Bronchial epithelial cell (primary cell): ENCODE results near the gene ALDOC. TPM values are rescaled to one million over a fixed set of nuclear protein-coding genes. Genes with fewer than 3 reads are reported as not detected.

Experiments
- DNase-seq: peaks from one replicate; pipeline ENCODE4 v3.0.0-alpha.2; 2010; ENCODE audit warnings: low read depth
- FAIRE-seq: peaks from 2 replicates; lab custom pipeline; 2011; peaks lifted over from hg19 to GRCh38; lab: Jason Lieb, UNC
- H3K27me3 ChIP-seq: 2 replicates; pipeline ENCODE4 v1.5.1; 2011; ENCODE audit warnings: low read length; ENCODE audit not compliant: control insufficient read depth, insufficient read depth
- H3K36me3 ChIP-seq: 2 replicates; pipeline ENCODE4 v1.5.1; 2011; ENCODE audit warnings: low read length; ENCODE audit not compliant: control insufficient read depth, insufficient read depth
- H3K4me3 ChIP-seq: 2 replicates; pipeline ENCODE4 v1.5.1; 2011; ENCODE audit warnings: mild to moderate bottlenecking, low read depth, low read length, control low read depth
- total RNA-seq: library from RNA; depleted of rRNA; stranded (reverse); fragments of >200 nt; gene quantifications from 2 replicates; pipeline ENCODE4 v1.2.1, GENCODE V29; 2014
- TF ChIP-seq, protein P1 (sequence below): IDR thresholded peaks from 2 replicates; pipeline ENCODE4 v1.5.1; 2011; ENCODE audit warnings: mild to moderate bottlenecking, moderate library complexity, low read length, control low read depth, inconsistent platforms; ENCODE audit not compliant: insufficient read depth, severe bottlenecking

The ALDOC gene
- total RNA-seq, 1 donor from 2014 or later: 53.4 TPM

DNA sequence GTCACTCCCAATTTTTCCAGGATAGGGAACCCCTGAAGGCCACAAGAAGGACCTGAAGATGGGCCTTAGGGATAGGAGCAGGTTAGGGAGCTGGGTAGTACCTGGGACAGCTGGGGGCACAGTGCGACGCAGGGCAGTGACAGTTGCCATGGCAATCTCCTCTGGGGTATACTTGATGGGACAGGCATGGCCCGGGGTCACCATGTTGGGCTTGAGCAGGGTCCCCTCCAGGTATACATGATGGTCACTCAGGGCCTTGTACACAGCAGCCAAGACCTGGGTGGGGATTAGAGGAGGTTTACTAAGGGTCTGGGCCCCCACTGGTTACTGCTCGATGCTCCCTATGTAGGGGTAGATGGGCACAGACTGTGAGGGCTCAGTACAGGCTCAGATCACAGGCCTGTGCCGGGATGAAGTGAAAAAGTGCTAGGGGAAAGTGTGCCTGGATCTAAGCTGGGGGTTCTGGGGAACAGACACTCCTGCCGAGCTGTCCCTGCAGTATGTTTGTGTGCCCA is 2.7 kb downstream of the ALDOC start:
- TF ChIP-seq, protein P1, sequence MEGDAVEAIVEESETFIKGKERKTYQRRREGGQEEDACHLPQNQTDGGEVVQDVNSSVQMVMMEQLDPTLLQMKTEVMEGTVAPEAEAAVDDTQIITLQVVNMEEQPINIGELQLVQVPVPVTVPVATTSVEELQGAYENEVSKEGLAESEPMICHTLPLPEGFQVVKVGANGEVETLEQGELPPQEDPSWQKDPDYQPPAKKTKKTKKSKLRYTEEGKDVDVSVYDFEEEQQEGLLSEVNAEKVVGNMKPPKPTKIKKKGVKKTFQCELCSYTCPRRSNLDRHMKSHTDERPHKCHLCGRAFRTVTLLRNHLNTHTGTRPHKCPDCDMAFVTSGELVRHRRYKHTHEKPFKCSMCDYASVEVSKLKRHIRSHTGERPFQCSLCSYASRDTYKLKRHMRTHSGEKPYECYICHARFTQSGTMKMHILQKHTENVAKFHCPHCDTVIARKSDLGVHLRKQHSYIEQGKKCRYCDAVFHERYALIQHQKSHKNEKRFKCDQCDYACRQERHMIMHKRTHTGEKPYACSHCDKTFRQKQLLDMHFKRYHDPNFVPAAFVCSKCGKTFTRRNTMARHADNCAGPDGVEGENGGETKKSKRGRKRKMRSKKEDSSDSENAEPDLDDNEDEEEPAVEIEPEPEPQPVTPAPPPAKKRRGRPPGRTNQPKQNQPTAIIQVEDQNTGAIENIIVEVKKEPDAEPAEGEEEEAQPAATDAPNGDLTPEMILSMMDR: no peak
- no peak overlapping the region for H3K4me3 ChIP-seq
- peaks cover 6% of the 10 kb centered on the region for H3K36me3 ChIP-seq
- DNase-seq: no peak
- H3K27me3 ChIP-seq: no peaks in the 10 kb centered on the region
- FAIRE-seq: no peak

DNA sequence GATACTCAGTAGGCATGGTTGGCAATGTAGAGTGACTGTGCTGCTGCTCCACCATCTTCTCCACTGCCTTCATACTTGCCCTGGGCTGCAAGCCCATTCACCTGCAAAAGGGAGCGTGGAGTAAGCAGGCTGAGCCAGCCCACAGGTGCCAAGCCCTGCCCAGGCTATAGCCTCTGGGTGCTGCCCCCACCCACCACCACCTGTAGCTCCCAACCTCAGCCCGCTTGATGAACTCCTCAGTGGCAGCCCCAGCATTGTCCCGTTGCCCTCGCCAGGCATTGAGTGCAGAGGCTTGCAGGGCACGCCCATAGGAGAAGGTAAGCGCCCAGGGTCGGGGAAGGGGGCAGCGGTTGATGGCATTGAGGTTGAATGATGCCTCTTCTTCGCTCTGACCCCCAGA is 3.2 kb downstream of the ALDOC start:
- no peak overlapping the region for H3K4me3 ChIP-seq
- H3K27me3 ChIP-seq: no peaks in the 10 kb centered on the region
- no peak for DNase-seq
- TF ChIP-seq, protein P1: no peak
- no peak for FAIRE-seq
- H3K36me3 ChIP-seq: peaks cover 6% of the 10 kb centered on the region

DNA sequence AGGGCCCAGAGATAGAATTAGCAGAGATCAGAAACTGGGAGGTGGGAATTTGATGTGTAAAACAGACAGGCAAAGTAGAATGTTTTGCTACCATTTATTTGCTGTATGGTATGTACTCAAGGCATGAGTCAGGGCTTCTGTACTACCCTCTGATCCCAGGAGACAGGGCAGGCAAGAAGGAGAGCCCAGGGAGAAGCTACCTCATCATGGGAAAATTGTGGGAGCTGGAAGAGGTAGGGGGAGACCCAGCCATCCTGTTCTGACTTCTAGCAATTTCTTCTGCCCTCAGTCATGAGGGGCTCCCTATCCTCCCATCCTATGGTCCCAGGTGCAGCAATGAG is 3.7 kb downstream of the ALDOC start:
- FAIRE-seq: no peak
- TF ChIP-seq, protein P1: no peak
- H3K36me3 ChIP-seq: peaks cover 6% of the 10 kb centered on the region

DNA sequence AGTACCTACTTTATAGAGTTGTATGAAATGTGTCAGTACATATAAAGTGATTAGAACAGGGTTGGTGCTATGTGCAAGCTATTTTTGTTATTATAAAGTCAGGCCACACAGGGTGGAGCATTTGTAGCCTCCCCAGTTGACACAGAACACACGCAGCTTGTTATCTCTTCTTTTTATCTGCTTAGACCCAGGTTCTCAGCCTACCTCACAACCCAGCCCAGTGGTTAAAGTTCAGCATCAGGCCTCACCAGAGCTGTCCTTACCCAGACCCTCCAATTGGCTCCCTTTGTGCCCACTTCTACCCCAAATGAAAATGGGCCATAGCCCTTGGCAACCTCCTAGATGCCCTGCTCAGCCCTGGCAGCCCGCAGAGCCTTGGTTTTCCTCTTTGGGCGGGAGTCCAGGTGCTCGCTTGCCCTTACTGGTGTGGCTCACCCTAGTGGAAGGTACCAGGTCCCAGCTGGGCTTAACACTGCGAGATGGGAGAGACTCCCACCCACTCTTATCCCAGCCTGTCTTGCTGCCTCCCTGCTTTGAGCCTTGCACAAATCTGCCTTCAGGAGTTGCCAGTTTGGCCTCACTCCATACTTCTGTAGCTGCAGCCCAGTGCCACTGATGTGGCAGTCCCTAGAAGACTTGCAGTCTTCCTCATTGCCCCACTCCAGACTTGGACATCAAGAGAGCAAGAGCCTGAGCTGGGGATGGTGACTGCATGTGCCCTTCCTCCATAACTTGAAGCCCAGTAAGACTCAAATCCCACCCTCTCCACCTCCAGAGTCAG is 4.2 kb downstream of the ALDOC start:
- DNase-seq: no peak
- peaks cover 6% of the 10 kb centered on the region for H3K36me3 ChIP-seq
- H3K27me3 ChIP-seq: no peaks in the 10 kb centered on the region
- H3K4me3 ChIP-seq: no peak overlapping the region
- no peak for FAIRE-seq
- TF ChIP-seq, protein P1: no peak

More for the DNA sequence above, 3.7 kb downstream of the ALDOC start:
- H3K4me3 ChIP-seq: no peak overlapping the region
- no peaks in the 10 kb centered on the region for H3K27me3 ChIP-seq
- DNase-seq: no peak

DNA sequence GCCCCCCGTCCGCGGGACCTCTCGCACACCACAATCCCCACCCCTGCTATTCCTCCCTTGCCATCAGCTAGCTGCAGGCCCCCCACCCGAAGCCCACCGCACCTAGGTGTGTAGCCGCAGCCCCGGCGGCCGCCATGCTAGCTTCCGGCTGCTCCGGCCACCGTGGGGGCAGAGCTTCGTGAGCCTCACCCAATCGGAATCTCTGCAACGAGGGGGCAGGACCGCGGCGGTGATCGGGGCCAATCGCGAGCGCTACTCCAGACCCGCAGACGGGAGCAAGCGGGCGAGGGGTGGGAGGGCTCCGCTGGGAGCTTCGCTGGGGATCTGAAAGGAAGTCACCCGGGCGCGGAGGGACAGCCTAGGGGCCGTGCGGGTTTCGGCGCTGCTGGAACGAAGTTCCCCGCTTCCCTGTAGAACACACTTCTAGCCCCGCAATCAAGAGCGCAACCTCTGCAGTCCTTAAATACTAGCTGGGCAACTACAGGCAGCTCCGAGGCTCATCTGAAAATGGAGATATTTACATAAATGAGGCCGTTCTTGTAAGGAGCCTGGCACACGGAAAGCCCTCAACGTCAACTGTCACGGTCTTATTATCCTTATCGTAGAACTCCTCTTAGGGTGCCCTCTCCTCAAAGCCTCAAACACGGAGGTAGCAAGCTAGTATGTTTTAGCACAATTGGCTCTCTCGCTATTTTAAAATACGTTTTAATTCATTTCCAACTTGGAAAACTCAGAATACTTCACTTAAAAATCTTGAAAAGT is 5.2 kb downstream of the ALDOC start, which contains the start of gene PIGS:
PIGS (minus strand) TSS at position 164 of the 762 bp plus-strand sequence; CDS start at position 136, 28 bp downstream.
- FAIRE-seq (no peak), DNase-seq (peak; percentile 86)
- TF ChIP-seq, protein P1: no peak
- Histone ChIP-seq H3K27me3 (no peaks in the 10 kb centered on the region), H3K4me3 (peak within 1 kb of the TSS; percentile 90), H3K36me3 (peaks cover 6% of the 10 kb centered on the region)
